Measurements from ENCODE around the gene BACH2.

The BACH2 gene

DNA sequence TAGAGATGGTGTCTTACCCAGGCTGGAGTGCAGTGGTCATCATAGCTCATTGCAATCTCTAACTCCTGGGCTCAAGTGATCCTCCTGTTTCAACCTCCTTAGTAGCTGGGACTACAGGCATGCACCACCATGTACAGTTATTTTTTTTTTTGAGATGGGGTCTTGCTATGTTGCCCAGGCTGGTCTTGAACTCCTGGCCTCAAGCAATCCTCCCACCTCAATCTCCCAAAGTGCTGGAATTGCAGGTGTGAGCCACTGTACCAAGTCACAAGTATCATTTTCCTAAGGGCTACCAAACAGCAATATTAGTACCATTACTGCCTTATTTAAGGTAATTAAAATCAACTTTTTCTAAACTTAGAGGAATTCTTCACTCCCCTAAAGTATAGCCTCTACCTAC is 49.4 kb downstream of the BACH2 start:
- Mint-ChIP-seq H3K9me3 (no peaks in the 10 kb centered on the region), H3K27ac (no peak overlapping the region), H3K4me1 (peaks cover 30% of the 10 kb centered on the region), H3K4me3 (no peak overlapping the region), H3K36me3 (peaks cover 8% of the 10 kb centered on the region)
- no peak for ATAC-seq
- no peak for DNase-seq (ENCODE audit: low spot score in 2 of 2)

GRCh38 chr6:90241229-90241880 is 55.3 kb downstream of the BACH2 start:
- H3K27ac Mint-ChIP-seq, result no peak overlapping the region
- no peaks in the 10 kb centered on the region for H3K9me3 Mint-ChIP-seq
- H3K36me3 Mint-ChIP-seq, result no peaks in the 10 kb centered on the region
- ATAC-seq (no peak), DNase-seq (ENCODE audit: low spot score in 2 of 2) (no peak)
- no peak overlapping the region for H3K4me3 Mint-ChIP-seq
- peaks cover 28% of the 10 kb centered on the region for H3K4me1 Mint-ChIP-seq

GRCh38 chr6:90238496-90239266 is 58.0 kb downstream of the BACH2 start:
- H3K36me3 Mint-ChIP-seq, result no peaks in the 10 kb centered on the region
- no peak overlapping the region for H3K27ac Mint-ChIP-seq
- no peaks in the 10 kb centered on the region for H3K9me3 Mint-ChIP-seq
- ATAC-seq, result no peak
- H3K4me1 Mint-ChIP-seq, result peaks cover 46% of the 10 kb centered on the region
- H3K4me3 Mint-ChIP-seq, result no peak overlapping the region
- DNase-seq (ENCODE audit: low spot score in 2 of 2), result no peak

DNA sequence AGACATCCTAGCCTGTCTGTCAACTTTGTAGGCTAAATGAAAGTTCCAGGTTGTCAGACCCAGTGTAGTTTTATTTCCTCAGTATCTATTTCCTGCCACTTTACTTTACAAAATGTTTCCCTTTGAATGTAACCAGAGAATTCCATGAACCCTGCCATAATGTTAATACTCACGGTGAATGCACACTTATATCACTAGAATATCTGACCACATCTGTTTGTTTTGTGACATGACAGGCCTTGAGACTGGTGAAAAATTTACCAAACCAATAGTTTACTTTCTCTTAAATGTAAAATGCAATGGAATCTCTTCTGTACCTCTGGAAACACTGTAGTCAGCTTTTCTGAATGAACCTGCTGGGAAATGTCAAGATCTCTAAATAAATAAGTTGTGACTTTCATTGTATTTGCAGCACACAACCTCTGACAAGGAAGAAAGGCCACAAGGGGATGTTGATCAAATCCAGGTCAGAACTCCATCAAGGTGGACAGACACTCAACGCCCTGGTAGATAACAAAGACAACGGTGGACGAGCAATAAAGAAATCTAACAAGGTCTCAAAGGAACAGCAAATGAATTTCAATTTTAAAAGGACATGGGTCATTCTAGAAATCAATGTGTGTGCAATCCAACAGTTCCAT is 59.2 kb downstream of the BACH2 start:
- no peaks in the 10 kb centered on the region for H3K9me3 Mint-ChIP-seq
- no peak overlapping the region for H3K4me3 Mint-ChIP-seq
- peaks cover 58% of the 10 kb centered on the region for H3K4me1 Mint-ChIP-seq
- H3K27ac Mint-ChIP-seq, result no peak overlapping the region
- no peaks in the 10 kb centered on the region for H3K36me3 Mint-ChIP-seq
- no peak for DNase-seq (ENCODE audit: low spot score in 2 of 2)
- no peak for ATAC-seq

DNA sequence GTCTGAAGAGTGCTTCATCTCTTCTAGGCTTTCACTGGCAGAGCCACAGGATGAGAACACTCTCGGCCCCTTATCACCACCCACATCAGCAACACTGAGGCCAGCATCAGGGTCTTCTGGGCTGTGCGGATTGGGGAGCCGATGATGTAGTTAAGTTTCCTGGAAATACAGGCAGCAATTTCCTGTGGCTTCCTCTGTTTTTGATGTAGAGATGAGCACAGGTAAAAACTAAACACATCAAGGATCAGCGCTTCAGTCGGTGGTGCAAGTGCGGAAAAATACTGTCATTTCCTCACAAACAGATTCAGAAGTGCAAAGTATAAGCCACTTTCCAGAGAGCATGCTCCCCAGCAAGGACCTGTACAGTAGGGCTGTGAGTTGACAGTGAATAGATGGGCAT is 62.6 kb downstream of the BACH2 start:
- Mint-ChIP-seq H3K36me3 (no peaks in the 10 kb centered on the region), H3K4me1 (peaks cover 57% of the 10 kb centered on the region), H3K9me3 (no peaks in the 10 kb centered on the region), H3K4me3 (peak overlapping the region; percentile 26), H3K27ac (peak overlapping the region; percentile 67)
- DNase-seq (ENCODE audit: low spot score in 2 of 2) (peak in 1 of 2 donors; percentile 68), ATAC-seq (peak; percentile 92)

DNA sequence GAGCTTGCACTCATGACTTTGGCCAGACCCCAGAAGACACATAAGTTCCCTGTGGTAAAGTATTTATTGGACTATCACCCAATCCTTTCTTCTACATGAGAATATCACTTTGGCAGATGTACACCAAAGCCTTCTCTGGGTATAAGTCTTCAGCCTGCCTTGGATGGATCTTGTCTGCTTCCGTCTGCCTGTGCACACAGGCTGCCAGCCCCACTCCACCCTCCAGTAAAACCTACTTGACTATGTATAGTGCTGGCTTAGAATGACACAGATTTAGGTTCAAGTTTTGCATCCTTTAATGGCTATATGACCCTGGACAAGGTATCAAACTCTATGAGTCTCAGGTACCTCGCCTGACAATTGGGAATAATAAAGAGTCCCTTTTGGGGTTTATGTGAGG is 63.4 kb downstream of the BACH2 start:
- H3K27ac Mint-ChIP-seq, result peak overlapping the region; percentile 67
- DNase-seq (ENCODE audit: low spot score in 2 of 2) (no peak), ATAC-seq (no peak)
- H3K9me3 Mint-ChIP-seq, result no peaks in the 10 kb centered on the region
- H3K4me3 Mint-ChIP-seq, result no peak overlapping the region
- peaks cover 52% of the 10 kb centered on the region for H3K4me1 Mint-ChIP-seq
- H3K36me3 Mint-ChIP-seq, result no peaks in the 10 kb centered on the region

- no peak for DNase-seq (ENCODE audit: low spot score in 2 of 2)
- Mint-ChIP-seq H3K36me3 (no peaks in the 10 kb centered on the region), H3K4me3 (no peak overlapping the region), H3K27ac (no peak overlapping the region), H3K4me1 (peaks cover 46% of the 10 kb centered on the region), H3K9me3 (no peaks in the 10 kb centered on the region)
- ATAC-seq, result no peak
Observed at GRCh38 chr6:90231798-90232197, 64.8 kb downstream of the BACH2 start.

DNA sequence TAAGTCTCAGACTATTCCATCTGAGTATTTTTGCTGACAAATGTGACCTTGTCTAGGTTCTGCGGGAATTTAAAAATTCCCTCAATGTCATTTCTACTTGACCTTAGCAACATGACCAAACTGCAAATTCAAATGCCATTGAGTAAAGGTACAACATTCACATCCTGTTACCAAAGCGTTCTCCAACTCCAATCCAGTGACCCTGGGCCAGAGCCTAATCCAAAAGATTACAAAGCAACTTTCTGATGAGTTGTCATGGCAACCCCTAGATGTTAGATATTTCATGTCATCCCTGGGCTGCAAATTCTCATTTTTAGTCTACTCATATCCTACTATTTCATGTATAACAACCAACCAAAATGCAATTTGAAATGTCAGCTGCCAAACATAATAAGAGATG is 65.3 kb downstream of the BACH2 start:
- no peaks in the 10 kb centered on the region for H3K9me3 Mint-ChIP-seq
- DNase-seq (ENCODE audit: low spot score in 2 of 2), result no peak
- H3K36me3 Mint-ChIP-seq, result no peaks in the 10 kb centered on the region
- peaks cover 46% of the 10 kb centered on the region for H3K4me1 Mint-ChIP-seq
- H3K27ac Mint-ChIP-seq, result no peak overlapping the region
- H3K4me3 Mint-ChIP-seq, result no peak overlapping the region
- ATAC-seq, result no peak

DNA sequence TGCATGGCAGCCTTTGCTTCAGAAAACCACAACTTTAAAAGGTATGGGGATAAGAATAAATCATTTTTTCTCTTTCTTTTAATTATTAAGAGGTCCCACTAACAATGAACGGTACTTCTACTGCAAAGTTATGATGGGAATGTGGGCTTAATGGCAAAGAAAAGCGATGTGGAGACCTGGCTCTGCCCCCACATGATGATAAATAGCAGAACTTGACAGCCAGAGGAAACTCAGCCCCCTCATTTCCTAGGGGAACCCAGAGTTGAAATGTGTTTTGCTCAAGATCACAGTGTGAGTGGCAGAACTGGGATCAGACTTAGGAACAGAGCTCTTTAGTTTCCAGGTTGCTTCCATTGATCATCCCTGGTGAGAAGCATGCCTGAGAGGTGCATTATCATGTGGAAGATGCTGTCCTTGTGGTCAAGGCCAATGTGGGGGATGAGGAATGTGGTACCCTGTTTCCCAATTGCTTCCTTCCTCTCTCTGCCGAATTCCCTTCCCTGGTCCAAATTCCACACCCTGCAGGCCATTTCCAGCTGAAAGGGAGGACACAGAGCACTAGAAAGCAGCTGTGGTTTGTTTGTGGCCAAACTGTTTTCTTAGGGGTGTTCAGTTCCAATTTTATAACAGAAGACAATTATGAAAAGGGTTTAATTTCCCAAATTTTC is 66.0 kb downstream of the BACH2 start:
- H3K36me3 Mint-ChIP-seq, result no peaks in the 10 kb centered on the region
- no peaks in the 10 kb centered on the region for H3K9me3 Mint-ChIP-seq
- peak overlapping the region; percentile 75 for H3K27ac Mint-ChIP-seq
- no peak overlapping the region for H3K4me3 Mint-ChIP-seq
- H3K4me1 Mint-ChIP-seq, result peaks cover 48% of the 10 kb centered on the region
- no peak for ATAC-seq
- no peak for DNase-seq (ENCODE audit: low spot score in 2 of 2)

DNA sequence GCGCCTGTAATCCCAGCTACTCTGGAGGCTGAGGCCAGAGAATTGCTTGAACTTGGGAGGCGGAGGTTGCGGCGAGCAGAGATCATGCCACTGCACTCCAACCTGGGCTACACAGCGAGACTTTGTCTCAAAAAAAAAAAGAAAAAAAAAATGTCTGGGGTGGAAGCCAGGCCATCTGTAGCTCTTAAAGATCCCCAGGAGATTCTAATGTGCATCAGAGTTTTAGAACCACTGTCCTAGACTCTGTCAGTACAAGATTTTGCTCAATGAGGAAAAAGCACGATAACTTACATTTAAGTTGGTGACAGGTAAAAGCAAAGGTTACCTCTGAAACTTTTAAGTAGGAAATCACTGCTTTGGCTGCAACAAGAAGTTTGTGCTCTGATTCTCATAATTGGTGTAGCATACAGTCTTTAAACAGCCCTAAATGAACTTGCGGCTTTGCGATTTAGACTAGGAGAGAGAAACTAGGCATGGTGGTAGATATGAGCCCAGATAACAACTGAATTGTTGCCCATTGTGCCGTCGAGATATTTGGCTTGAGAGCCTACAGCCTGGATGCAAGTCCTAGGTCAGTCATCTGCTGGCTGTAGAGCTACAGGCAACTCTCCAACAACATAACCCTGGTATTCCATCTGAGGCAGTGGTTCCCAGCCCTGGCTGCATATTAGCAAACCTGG is 67.2 kb downstream of the BACH2 start:
- Mint-ChIP-seq H3K36me3 (no peaks in the 10 kb centered on the region), H3K4me3 (no peak overlapping the region), H3K9me3 (no peaks in the 10 kb centered on the region), H3K27ac (no peak overlapping the region), H3K4me1 (peaks cover 46% of the 10 kb centered on the region)
- DNase-seq (ENCODE audit: low spot score in 2 of 2) (no peak), ATAC-seq (no peak)

- no peak overlapping the region for H3K27ac Mint-ChIP-seq
- H3K4me1 Mint-ChIP-seq, result peaks cover 32% of the 10 kb centered on the region
- peaks cover 5% of the 10 kb centered on the region for H3K9me3 Mint-ChIP-seq
Observed at GRCh38 chr6:90227673-90228072, 69.0 kb downstream of the BACH2 start.

GRCh38 chr6:90227213-90227612 is 69.4 kb downstream of the BACH2 start:
- Mint-ChIP-seq H3K9me3 (peaks cover 8% of the 10 kb centered on the region), H3K4me3 (no peak overlapping the region), H3K36me3 (no peaks in the 10 kb centered on the region), H3K4me1 (peaks cover 35% of the 10 kb centered on the region), H3K27ac (no peak overlapping the region)
- ATAC-seq (no peak), DNase-seq (ENCODE audit: low spot score in 2 of 2) (no peak)

More at GRCh38 chr6:90227673-90228072, 69.0 kb downstream of the BACH2 start:
- ATAC-seq (no peak), DNase-seq (ENCODE audit: low spot score in 2 of 2) (no peak)
- Mint-ChIP-seq H3K36me3 (no peaks in the 10 kb centered on the region), H3K4me3 (no peak overlapping the region)

DNA sequence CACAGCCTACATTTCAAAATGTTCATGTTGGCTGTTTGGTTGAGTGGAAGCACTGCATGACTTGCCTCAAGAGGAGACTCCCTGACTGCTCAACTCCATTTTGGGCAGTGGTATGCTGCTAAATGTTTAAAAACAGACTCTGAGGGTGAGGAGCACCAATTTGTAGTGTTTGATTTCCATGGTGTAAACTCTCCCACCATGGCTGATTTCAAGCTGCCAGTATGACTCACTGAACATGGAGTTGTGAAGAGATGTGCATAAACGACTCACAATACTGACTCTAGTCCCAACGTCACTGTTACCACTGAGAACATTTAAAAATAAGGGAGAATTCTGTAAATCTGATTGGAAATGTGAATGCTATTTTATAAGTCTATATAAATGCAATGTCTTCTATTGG is 70.4 kb downstream of the BACH2 start:
- Mint-ChIP-seq H3K27ac (no peak overlapping the region), H3K4me1 (peaks cover 28% of the 10 kb centered on the region), H3K9me3 (peaks cover 8% of the 10 kb centered on the region), H3K36me3 (no peaks in the 10 kb centered on the region), H3K4me3 (no peak overlapping the region)
- DNase-seq (ENCODE audit: low spot score in 2 of 2) (no peak), ATAC-seq (peak; percentile 94)

DNA sequence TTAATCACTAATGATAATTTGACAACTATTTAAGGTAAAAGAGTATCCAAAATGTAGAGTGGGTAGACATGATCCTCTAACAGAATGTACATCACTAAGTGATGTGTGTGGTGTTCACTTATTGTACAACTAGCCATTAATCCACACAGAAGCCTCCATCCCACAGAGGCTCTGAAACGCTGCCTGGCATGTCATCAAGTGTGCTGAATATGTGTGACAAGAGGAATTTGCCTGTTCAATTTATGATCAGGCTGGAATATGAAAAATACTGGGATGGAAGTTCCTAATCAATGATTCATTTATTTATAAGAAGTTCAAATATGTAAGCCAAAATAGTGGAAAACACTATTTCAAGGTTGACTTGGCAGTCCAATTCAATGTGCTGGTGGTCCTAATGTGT is 72.4 kb downstream of the BACH2 start:
- Mint-ChIP-seq H3K4me1 (peaks cover 21% of the 10 kb centered on the region), H3K9me3 (peaks cover 8% of the 10 kb centered on the region), H3K36me3 (no peaks in the 10 kb centered on the region), H3K27ac (no peak overlapping the region), H3K4me3 (no peak overlapping the region)
- ATAC-seq (no peak), DNase-seq (ENCODE audit: low spot score in 2 of 2) (no peak)

DNA sequence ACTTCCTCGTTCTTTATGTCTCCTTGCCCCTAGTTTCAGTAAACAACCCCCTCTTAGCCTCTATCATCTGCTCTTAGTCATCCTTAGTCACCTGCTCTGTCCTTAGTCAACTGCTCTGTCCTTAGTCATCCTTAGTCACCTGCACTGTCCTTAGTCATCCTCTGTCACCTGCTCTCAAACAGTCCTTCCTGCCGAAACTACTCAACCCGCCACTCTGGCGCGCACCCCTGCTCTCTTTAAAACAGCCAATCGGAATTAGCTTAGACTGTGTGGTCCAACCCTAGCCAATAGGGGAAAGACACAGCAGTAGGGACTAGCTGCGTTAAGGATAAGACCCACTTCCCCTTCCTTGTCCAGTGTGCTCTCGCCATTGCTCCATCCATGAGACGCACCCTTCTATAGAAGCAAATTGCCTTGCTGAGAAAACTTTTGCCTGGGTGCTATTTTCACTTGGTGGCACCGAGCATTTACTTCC is 73.9 kb downstream of the BACH2 start:
- DNase-seq (ENCODE audit: low spot score in 2 of 2), result peak in 1 of 2 donors; percentile 40
- Mint-ChIP-seq H3K36me3 (no peaks in the 10 kb centered on the region), H3K9me3 (peaks cover 8% of the 10 kb centered on the region), H3K27ac (no peak overlapping the region), H3K4me3 (no peak overlapping the region), H3K4me1 (peaks cover 21% of the 10 kb centered on the region)
- peak; percentile 87 for ATAC-seq

All from stimulated activated effector memory CD8-positive, alpha-beta T cell treated with anti-CD3 and anti-CD28 coated beads, Interleukin-12 subunit alpha, Interleukin-12 subunit beta, amount 100 ng/mL, for 72 hours (primary cell).